Thyroid gland (tissue), 4 donors: ENCODE measurements around the gene NFATC4.

Source experiments
- CTCF ChIP-seq, 6 experiments: fragments of 200-600 bp in 3 of 6; fragments of 450-650 bp in 3 of 6; sonication (generic) in 3 of 6; IDR thresholded peaks; one replicate each; pipeline ENCODE4 v1.5.1; 2016 to 2019; ENCODE audit warnings: antibody characterized with exemption in 6 of 6, mild to moderate bottlenecking in 2 of 6, inconsistent platforms in 1 of 6, moderate library complexity in 1 of 6
- POLR2A ChIP-seq, 2 donors: fragments of 450-650 bp; IDR thresholded peaks; one replicate each; pipeline ENCODE4 v1.6.1; 2017; ENCODE audit warnings: antibody characterized with exemption in 2 of 2, mild to moderate bottlenecking in 2 of 2, moderate library complexity in 1 of 2

GRCh38 chr14:24322672-24323071 lies 45.3 kb upstream of the NFATC4 start:
- TF ChIP-seq CTCF (IDR thresholded peaks at IDR 0.05) = no peak
- TF ChIP-seq POLR2A (IDR thresholded peaks at IDR 0.05) = no peak
